Measurements from ENCODE around the gene AP4E1. TPM values are rescaled to one million over a fixed set of nuclear protein-coding genes. Genes with fewer than 3 reads are reported as not detected.

AP4E1 gene
- total and polyA plus RNA-seq, 2 of the 8 experiments (the other 6 are each of a cell fraction or from before 2014, with no cell fraction given), result 1.4 to 10.9 TPM

GRCh38 chr15:51044037-51044727 is 135.7 kb downstream of the AP4E1 start (continued):
- TF ChIP-seq CHD7 (IDR thresholded peaks at IDR 0.05; ENCODE audit: insufficient replicate concordance, low read length), result no peak
- TF ChIP-seq EZH2 (IDR thresholded peaks at IDR 0.05; ENCODE audit: low read depth, low read length, severe bottlenecking), result no peak
- no peak for TF ChIP-seq JUND (IDR thresholded peaks at IDR 0.05; ENCODE audit: low read length)
- no peak for TF ChIP-seq MAFK (IDR thresholded peaks at IDR 0.05; ENCODE audit: low read depth, low read length)
- no peak for TF ChIP-seq RBBP5 (IDR thresholded peaks at IDR 0.05; ENCODE audit: borderline replicate concordance, low read depth, low read length)
- TF ChIP-seq POLR2A (IDR thresholded peaks at IDR 0.05; ENCODE audit: control extremely low read depth in 1 of 2, low read depth in 2 of 2, low read length in 2 of 2), result no peak
